HG03108 (cell line): Measurements from ENCODE around the gene ACVR1B.

ENCODE experiments used
- ATAC-seq: cut with Tn5 transposase; IDR thresholded peaks from one replicate; pipeline ENCODE4 v1.9.1; 2021; ENCODE audit warnings: moderate library complexity; ENCODE audit not compliant: unreplicated experiment

ACVR1B gene

DNA sequence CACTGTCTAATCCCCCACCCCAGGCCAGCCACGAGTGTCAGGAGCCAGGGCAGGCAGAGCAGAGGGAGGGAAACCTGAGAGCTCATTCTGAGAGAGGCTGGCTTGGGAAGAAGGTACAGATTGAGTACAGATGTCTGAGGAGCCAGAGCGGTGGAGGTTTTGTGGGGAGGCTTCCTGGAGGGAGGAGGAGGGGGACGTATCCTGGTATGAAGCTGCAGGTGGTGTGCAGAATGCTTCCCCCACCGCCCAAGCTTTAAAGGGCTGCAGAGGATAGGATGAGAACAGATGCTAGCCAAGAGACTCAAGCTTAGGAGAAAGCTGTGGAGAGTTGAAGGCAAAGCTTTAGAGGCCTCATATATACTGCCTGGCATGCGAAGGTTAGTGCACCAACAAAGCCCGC is 52.1 kb downstream of the ACVR1B start:
- ATAC-seq, result no peak

- ATAC-seq, result no peak
Measured at GRCh38 chr12:52004042-52004648, 52.6 kb downstream of the ACVR1B start.

DNA sequence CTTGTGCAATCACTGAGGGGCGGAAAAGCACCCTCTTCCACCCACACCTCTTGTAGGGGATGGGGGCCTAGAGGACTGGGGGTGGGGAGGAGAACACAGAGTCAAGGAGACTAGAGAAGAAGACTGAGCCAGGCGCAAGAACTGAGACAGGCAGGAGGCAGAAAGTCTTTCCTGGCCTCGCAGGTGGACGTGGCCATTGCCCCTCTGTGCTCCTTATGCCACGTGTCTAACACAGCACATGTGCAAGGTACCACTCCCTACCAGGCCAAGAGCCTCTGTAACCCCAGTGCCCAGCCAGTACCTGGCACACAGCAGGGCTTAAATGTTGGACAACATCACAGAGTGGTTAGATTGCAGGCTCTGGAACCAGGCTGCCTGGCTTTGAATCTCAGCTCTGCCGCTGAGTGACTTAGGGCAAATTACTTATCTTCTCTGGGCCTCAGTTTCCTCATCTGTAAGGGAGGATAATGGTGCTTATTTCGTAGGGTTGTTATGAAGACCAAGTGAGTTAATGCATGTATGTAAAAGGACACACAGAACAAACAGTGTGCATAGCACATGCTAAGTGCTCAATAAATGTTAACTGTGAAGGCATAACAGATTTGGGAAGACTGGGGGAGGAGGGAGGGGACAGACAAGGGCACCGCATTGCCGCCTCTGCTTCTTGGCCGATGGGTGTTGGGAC is 53.9 kb downstream of the ACVR1B start:
- no peak for ATAC-seq

DNA sequence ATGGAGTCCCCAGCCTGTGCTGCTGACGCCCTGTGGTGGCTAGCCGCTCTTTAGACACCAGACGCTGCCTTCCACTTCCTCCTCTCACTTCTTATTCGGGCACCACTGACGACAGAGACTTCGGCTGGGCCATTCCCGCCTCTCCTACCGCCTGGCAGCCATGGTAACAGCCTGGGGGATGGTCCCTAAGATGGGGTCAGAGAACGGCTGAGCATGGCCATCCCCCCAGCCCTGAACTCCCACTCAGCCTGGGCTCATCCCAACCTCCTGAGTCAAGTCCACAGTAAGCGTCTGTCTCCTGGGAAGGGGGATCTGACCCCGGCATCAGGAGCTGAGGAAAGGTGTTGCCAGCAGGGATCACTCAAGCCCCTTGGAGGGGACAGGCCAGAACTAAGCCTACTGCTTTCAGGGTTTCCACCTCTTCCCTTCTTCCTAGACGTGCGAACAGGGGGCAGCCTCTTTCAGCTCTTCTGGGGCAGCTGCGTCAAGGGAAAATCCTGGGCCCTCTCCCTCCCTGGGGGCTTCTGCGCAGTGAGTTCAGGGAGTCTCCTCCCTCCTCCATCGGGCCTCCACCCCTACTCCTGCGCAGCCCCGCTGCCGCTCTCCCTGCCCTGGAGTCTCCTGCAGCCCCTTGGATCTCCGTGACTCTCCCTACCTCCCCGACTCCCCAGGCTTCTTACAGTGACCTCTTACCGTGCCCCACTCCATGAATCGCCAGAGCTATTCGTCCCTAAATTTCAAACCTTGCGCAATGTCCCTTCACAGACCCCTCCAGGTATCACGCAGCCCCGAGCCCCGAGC is 54.6 kb downstream of the ACVR1B start:
- ATAC-seq, result peak; percentile 78

DNA sequence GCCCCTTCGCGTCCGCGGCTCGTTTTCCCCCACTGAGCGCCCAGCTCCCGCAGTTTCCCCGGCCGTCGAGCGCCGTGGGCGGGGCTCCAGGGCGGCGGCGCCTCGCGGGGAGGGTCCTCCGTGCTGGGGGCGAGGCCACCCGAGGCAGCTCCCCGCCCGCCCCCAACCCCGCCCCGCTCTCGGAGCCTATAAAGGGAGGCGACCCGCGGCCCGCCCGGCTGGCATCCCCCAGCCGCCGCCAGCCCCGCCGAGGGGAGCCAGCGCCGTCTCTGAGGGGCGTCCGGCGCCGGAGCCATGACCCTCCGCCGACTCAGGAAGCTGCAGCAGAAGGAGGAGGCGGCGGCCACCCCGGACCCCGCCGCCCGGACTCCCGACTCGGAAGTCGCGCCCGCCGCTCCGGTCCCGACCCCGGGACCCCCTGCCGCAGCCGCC is 55.2 kb downstream of the ACVR1B start, which contains the start of gene TAMALIN:
TSS of gene TAMALIN (plus strand) at position 221 of the 432 bp plus-strand sequence. CDS start at position 295, 74 bp downstream.
- no peak for ATAC-seq

DNA sequence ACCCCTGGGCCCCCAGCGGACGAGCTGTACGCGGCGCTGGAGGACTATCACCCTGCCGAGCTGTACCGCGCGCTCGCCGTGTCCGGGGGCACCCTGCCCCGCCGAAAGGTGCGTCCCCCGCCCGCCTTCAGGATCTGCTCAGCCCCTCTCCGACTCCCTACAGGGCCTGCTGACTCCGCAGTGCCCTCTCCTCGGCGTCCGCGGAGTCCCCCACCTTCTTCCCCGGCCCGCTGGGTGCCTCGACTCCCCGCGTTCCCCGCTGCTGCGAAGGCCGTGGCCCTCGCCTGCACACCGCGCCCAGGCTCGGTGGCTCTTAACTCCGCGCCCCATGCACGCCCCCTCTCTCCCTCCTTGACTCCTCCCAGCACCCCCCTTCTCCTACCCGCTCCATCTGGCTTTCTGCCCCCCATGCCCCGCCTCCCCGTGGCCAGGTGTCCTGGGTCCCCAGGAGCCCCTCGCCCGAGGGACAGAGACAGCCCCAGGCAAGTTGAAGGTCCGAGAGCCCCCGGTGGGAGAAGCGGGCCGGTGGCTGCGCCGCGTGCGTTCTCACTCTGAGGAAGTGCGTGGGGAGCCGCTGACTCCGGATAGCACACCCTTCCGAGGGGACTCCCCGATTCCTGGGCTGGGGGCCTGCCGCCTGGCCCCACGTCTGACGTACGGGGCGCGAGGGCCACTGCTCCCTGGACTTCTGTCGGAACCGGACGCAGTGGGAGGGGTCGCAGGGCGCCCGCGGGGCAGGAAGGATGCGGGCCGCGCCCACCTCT is 55.8 kb downstream of the ACVR1B start:
- no peak for ATAC-seq

GRCh38 chr12:52007982-52008510 is 56.5 kb downstream of the ACVR1B start:
- no peak for ATAC-seq

DNA sequence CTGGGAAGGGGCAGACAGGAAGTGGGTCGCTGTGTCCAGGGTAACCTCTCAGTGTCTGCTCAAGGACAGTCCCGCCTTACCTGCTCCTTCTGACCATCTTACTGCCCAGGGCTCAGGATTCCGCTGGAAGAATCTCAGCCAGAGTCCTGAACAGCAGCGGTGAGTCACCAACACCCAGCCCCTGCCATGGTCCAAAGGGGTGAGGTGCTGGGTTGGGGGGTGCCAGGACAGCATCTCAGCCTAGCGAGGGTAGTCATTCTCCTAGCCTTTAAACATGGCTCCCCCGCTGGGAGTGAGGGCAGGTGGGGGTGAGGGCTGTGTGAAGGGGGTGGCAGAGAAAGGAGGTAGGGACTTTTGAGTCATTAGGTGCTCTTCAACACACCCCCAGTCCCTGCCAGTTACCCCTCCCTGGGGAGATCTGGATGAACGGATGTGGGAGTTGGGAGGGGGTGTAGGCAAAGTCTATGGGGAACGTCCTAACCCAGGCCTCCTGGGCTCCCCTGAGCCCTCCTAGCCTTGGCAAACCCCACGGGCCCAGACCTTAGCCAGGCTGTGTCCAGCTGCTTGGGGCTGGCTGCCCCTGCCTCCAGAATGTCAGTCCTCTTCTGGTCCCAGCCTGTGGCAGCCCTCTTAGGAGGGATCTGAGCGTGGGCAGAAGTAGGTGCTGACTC is 57.7 kb downstream of the ACVR1B start:
- ATAC-seq, result no peak

DNA sequence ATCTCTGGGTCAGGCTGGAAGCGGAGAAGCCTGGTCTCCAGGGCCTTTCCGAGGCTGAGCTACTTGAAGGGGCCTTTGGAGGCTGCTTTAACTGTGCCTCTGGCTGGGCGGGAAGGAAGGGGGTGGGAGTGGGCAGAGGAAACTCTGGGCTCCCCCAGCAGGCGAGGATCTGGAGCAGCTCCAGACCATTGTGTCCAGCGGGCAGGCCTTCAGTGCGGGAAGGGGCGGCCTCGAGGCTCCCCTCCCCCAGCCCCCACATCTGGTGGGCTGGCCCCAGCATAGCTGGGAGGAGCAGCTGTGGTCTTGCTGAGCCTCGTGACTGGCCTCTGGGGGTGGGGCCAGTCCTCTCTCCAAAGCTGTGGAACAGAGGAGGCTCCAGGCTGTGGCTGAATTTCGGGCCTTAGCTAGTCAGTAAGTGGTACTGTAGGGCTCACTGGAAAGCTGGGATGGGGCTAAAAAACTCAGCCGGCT is 58.7 kb downstream of the ACVR1B start:
- ATAC-seq, result no peak

GRCh38 chr12:52010692-52011601 is 59.4 kb downstream of the ACVR1B start:
- no peak for ATAC-seq

- ATAC-seq, result no peak
Measured at GRCh38 chr12:52011602-52012214, 60.2 kb downstream of the ACVR1B start.

DNA sequence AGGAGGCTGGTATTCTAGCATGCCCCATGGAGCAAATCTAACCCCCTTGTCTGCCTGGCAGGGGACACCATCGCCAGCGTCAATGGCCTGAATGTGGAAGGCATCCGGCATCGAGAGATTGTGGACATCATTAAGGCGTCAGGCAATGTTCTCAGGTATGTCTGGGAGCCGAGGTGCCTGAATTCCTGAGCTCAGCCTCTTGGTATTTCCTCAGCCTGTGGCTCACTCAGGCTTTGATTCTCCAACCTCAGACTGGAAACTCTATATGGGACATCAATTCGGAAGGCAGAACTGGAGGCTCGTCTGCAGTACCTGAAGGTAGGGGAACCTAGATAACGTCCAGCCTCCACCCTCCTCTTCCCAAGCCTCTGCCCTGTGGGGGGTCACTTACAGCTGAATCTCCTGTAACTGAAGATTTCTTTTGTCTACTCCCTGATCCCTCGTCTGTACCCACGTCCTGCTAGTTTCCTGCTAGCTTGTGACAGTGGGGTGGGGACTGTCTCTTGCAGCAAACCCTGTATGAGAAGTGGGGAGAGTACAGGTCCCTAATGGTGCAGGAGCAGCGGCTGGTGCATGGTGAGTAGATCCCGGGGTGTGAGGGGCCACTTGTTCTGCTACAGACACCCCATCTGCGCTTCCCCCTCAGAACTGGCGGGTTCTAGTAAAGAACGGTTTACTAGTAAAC is 62.3 kb downstream of the ACVR1B start:
- no peak for ATAC-seq

- no peak for ATAC-seq
Measured at GRCh38 chr12:52014567-52015530, 63.4 kb downstream of the ACVR1B start.

GRCh38 chr12:52015532-52016041 is 64.1 kb downstream of the ACVR1B start:
- no peak for ATAC-seq

DNA sequence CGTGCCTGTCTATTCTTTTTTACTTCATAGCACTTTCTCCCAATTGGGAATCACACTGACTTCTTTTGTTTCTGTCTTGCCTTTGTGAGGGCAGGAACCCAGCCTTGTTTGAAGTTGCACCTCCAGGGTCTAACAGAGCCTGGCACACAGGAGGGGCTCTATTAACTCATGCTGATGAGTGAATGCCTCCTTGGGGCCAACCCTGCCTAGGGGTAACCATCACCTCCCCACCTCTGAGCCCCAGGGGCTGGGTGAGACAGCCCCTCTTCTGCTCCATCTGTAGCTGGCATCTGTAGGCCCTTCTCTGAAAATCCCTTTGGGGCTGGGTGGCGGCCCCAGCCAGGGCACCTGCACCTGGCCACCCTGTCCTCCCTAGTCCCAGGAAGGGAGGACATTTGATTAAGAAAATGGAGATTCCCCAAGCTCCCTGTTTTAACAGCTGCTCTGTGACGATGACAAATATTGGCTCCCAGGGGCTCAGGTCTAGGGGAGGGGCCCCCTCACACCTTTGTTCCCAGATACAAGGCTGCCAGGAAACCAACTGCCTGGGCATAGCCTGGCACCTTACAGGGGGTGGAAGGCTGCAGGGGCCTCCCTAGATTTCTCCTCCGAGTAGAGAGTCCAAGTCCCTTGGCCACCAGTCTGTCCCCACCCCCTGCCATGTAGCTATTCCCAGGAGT is 67.1 kb downstream of the ACVR1B start:
- no peak for ATAC-seq

- ATAC-seq, result no peak
Measured at GRCh38 chr12:52019113-52019770, 67.7 kb downstream of the ACVR1B start.
